Right lobe of liver (tissue), 6 donors: ENCODE data around the gene DNAAF8. TPM values are rescaled to one million over a fixed set of nuclear protein-coding genes. Genes with fewer than 3 reads are reported as not detected.

ENCODE experiments used
- ATAC-seq, 4 donors: fragments of 200-7000 bp; cut with Tn5 transposase; one replicate each; pipeline ENCODE4 v1.9.1; 2020; ENCODE audit warnings: mild to moderate bottlenecking in 4 of 4, moderate library complexity in 4 of 4
- DNase-seq, 3 donors: peaks; one replicate each; pipeline ENCODE4 v3.0.0-alpha.2; 2020
- H3K27ac ChIP-seq, 3 donors: fragments of 200-600 bp; one replicate each; pipeline ENCODE4 v1.8.0; 2022
- H3K27me3 ChIP-seq, 2 donors: fragments of 200-600 bp; one replicate each; pipeline ENCODE4 v1.8.0; 2022
- H3K36me3 ChIP-seq, 4 donors: fragments of 200-600 bp; sonication (generic) in 1 of 4; one replicate each; pipeline versions ENCODE4 v1.5.1 to v1.8.0; 2017 to 2022; ENCODE audit warnings: control low read depth in 1 of 4
- H3K4me1 ChIP-seq, 4 donors: fragments of 200-600 bp; sonication (generic) in 1 of 4; one replicate each; pipeline versions ENCODE4 v1.5.1 to v1.8.0; 2017 to 2022; ENCODE audit warnings: control low read depth in 1 of 4
- H3K4me3 ChIP-seq, 3 donors: fragments of 200-600 bp; one replicate each; pipeline ENCODE4 v1.8.0; 2022
- H3K9me3 ChIP-seq, 4 donors: fragments of 200-600 bp; sonication (generic) in 1 of 4; one replicate each; pipeline versions ENCODE4 v1.5.1 to v1.8.0; 2017 to 2022; ENCODE audit warnings: control low read depth in 1 of 4
- POLR2A ChIP-seq: fragments of 450-650 bp; IDR thresholded peaks from one replicate; pipeline ENCODE4 v1.6.1; 2017; ENCODE audit warnings: antibody characterized with exemption, mild to moderate bottlenecking
- WGBS: methylation state at CpG from one replicate; pipeline ENCODE4 v1.1.6; 2018; ENCODE audit warnings: low coverage, low lambda C conversion rate; ENCODE audit not compliant: insufficient coverage; ENCODE audit errors: missing lambda C conversion rate; 5-methylcytosine and 5-hydroxymethylcytosine counted together
- intact Hi-C, 2 donors: fragments of 100-400 bp; cut with DNase I; formaldehyde crosslinking; loops; one replicate each; pipeline versions ENCODE4 v1.11.2 to v1.14.1; 2022
- total RNA-seq, 6 experiments: library from RNA; depleted of rRNA in 2 of 6; stranded (reverse); fragments of >200 nt in 2 of 6; fragmentation: NEBNext Ultra II Directional in 3 of 6; extraction: Animal tissue kit (Norgen Biotek cat#: 25700) in 3 of 6; gene quantifications; one replicate each; pipeline versions ENCODE4 v1.1.0 to v1.2.4, GENCODE V29; 2016 to 2023
- TF ChIP-seq, protein P1 (sequence below), 4 donors: fragments of 200-600 bp in 3 of 4; fragments of 450-650 bp in 1 of 4; IDR thresholded peaks; one replicate each; pipeline versions ENCODE4 v1.5.1 to v1.8.0; 2016 to 2022; ENCODE audit warnings: antibody characterized with exemption in 4 of 4, mild to moderate bottlenecking in 2 of 4
- donor health status: DM: no; HTN: yes; CAD: no.
- donor health status: DM: no; HTN: no; CAD: no.
- donor health status: DM: no; HTN: no; CAD: no.
- donor health status: DM: no; HTN: yes; CAD: no.
- donor health status: DM: no; HTN: yes; CAD: no.

The DNAAF8 gene
- total RNA-seq, 6 experiments from 2014 or later = 0.12 to 0.92 (median 0.42) TPM; not detected in 1

DNA sequence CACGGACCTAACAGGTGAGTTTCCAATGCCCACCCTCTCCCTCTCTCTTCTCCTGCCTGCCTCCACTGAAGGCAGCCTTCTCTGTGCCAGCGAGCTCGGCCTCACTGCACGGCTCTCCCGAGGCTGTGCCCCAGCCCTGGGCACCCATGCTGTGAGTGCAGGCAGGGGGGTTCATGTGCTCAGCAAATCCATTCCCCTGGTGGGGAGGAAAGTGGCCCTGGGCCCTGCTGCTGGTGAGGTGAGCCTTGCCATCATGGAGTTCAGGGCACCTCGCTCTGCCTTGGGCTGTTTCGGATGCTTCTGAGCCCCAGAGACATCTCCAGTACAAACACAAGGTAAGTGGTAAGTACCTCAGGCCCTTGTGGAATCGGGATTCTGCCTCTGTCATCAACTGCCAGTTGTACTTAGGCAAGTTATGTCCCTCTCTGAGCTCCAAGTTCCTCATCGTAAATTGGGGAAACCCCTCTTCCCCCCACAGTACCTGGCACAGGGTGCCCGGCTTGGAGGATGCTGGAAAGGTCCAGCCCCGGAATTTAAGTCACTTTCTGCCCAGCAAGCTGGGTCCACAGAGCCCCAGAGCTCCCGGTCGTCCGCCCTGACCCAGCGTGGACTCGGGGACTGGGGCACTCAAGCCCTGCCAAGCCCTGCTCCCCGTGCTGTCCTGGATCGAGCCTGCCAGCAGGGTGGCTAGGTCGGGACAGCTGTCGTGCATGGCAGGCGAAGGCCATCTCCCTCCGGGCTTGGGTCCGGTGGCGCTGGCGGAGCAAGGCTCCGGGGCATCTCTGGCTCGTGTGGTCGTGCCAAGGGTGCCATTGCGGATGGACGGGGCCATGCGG lies 41.7 kb upstream of the DNAAF8 start:
- H3K27me3 ChIP-seq = no peaks in the 10 kb centered on the region
- H3K4me3 ChIP-seq = peak overlapping the region; percentile 53 to 99 (median 99)
- intact Hi-C loops = no loop called here
- peaks cover 0 to 13% (median 0%) of the 10 kb centered on the region in 4 donors for H3K36me3 ChIP-seq
- peak; percentile 7 to 27 (median 18) for ATAC-seq
- peak overlapping the region in 2 of 3 donors; percentile 71 to 79 for H3K27ac ChIP-seq
- 9% methylated on average over 17 of the region's 31 CpGs for WGBS
- no peaks in the 10 kb centered on the region for H3K9me3 ChIP-seq
- TF ChIP-seq, protein P1, sequence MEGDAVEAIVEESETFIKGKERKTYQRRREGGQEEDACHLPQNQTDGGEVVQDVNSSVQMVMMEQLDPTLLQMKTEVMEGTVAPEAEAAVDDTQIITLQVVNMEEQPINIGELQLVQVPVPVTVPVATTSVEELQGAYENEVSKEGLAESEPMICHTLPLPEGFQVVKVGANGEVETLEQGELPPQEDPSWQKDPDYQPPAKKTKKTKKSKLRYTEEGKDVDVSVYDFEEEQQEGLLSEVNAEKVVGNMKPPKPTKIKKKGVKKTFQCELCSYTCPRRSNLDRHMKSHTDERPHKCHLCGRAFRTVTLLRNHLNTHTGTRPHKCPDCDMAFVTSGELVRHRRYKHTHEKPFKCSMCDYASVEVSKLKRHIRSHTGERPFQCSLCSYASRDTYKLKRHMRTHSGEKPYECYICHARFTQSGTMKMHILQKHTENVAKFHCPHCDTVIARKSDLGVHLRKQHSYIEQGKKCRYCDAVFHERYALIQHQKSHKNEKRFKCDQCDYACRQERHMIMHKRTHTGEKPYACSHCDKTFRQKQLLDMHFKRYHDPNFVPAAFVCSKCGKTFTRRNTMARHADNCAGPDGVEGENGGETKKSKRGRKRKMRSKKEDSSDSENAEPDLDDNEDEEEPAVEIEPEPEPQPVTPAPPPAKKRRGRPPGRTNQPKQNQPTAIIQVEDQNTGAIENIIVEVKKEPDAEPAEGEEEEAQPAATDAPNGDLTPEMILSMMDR (IDR thresholded peaks at IDR 0.05) = no peak
- TF ChIP-seq POLR2A = no peak
- H3K4me1 ChIP-seq = peaks cover 0 to 44% (median 17%) of the 10 kb centered on the region in 4 donors
- peak in 1 of 3 donors; percentile 23 for DNase-seq

- Histone ChIP-seq H3K27me3 (no peaks in the 10 kb centered on the region), H3K9me3 (no peaks in the 10 kb centered on the region), H3K4me1 (peaks cover 0 to 36% (median 10%) of the 10 kb centered on the region in 4 donors), H3K27ac (peak within 1 kb of the TSS; percentile 62 to 84 (median 71)), H3K4me3 (peak within 1 kb of the TSS; percentile 93 to 99 (median 99)), H3K36me3 (peaks cover 0 to 13% (median 0%) of the 10 kb centered on the region in 4 donors)
- ATAC-seq (peak; percentile 87 to 92 (median 88)), DNase-seq (peak; percentile 98)
- 0% methylated on average over 7 of the region's 91 CpGs for WGBS
- intact Hi-C loops = no loop called here
- TF ChIP-seq, protein P1 (IDR thresholded peaks at IDR 0.05) = peak; percentile 23 to 58 (median 32)
- TF ChIP-seq POLR2A = peak; percentile 90
These were observed 40.9 kb upstream of the DNAAF8 start, which contains the start of gene NUDT16L1 for GRCh38 chr16:4693296-4693955. Gene NUDT16L1 (plus strand): TSS chr16:4693562. CDS start chr16:4693727, 165 bp downstream.

DNA sequence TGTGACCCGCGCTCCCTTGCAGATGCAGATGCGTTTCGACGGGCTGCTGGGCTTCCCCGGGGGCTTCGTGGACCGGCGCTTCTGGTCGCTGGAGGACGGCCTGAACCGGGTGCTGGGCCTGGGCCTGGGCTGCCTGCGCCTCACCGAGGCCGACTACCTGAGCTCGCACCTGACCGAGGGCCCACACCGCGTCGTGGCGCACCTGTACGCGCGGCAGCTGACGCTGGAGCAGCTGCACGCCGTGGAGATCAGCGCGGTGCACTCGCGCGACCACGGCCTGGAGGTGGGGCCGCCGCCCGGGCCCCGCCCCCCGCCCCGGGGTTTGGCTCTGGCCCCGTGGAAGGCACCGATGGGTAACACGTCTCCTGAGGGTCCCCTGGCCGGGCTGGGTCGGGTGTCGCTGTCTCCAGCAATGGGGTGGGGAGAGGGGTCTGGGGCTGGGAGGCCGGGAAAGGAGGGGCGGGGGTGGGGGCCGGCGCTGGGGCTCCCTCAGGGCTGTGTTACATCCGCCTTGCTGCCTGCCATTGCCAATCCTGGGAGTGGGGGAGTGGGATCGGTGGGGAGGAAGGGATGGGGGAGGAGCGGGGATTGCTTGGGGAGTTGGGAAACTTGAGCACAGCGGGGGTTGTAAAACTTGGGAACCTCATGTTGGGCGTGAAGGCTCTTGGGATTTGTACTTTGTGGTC lies 40.2 kb upstream of the DNAAF8 start:
- Histone ChIP-seq H3K9me3 (no peaks in the 10 kb centered on the region), H3K4me3 (peak overlapping the region; percentile 93 to 99 (median 99)), H3K27ac (peak overlapping the region; percentile 44 to 84 (median 62)), H3K27me3 (no peaks in the 10 kb centered on the region), H3K4me1 (peaks cover 0 to 29% (median 7%) of the 10 kb centered on the region in 4 donors), H3K36me3 (peaks cover 0 to 18% (median 0%) of the 10 kb centered on the region in 4 donors)
- ATAC-seq = peak; percentile 4 to 33 (median 20)
- intact Hi-C loops = no loop called here
- TF ChIP-seq, protein P1 (IDR thresholded peaks at IDR 0.05) = no peak
- TF ChIP-seq POLR2A = no peak
- DNase-seq = peak; percentile 49 to 69 (median 68)
- 6% methylated on average over 7 of the region's 54 CpGs for WGBS
